Body of pancreas (tissue), 4 donors: ENCODE measurements around the gene MYRIP.

Experiments used
- CTCF ChIP-seq, 7 experiments: fragments of 450-650 bp in 4 of 7; fragments of 200-600 bp in 3 of 7; sonication (generic) in 3 of 7; IDR thresholded peaks; one replicate each; pipeline ENCODE4 v1.5.1; 2016 to 2019; ENCODE audit warnings: antibody characterized with exemption in 7 of 7
- POLR2A ChIP-seq, 3 donors: fragments of 450-650 bp; IDR thresholded peaks; one replicate each; pipeline ENCODE4 v1.6.1; 2016; ENCODE audit warnings: antibody characterized with exemption in 3 of 3, mild to moderate bottlenecking in 2 of 3

- TF ChIP-seq POLR2A (IDR thresholded peaks at IDR 0.05) (no peak), CTCF (IDR thresholded peaks at IDR 0.05) (no peak)
These were observed 170.6 kb downstream of the MYRIP start for GRCh38 chr3:39980058-39980457.
